ENCODE measurements around the gene PBRM1. TPM values are rescaled to one million over a fixed set of nuclear protein-coding genes. Genes with fewer than 3 reads are reported as not detected.
A peak's percentile ranks its signal among the peaks of the same experiment; 100 is the strongest.

Gene PBRM1
- total and polyA plus RNA-seq, 11 donors, result 8.5 to 61.7 (median 44.4) TPM

DNA sequence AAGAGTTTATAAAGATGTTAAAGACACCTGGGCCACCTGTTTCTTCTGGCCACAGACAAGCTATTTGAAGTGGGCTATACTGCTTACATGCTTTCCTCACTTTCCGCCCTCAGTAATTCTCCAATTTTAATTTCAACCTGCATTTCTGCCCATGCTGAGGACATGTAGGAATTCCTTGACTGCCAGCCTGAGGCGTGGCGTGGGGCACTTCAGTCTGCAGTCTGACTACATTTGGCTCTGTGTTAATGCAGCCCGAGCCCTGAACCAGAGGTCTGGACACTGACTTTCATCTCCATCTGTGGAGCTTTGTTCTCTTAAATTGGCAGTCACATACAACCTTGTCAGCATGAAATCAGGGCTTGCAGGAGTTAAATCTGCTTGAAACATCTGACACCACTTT lies 140.8 kb downstream of the PBRM1 start:
- TF ChIP-seq, protein P1, sequence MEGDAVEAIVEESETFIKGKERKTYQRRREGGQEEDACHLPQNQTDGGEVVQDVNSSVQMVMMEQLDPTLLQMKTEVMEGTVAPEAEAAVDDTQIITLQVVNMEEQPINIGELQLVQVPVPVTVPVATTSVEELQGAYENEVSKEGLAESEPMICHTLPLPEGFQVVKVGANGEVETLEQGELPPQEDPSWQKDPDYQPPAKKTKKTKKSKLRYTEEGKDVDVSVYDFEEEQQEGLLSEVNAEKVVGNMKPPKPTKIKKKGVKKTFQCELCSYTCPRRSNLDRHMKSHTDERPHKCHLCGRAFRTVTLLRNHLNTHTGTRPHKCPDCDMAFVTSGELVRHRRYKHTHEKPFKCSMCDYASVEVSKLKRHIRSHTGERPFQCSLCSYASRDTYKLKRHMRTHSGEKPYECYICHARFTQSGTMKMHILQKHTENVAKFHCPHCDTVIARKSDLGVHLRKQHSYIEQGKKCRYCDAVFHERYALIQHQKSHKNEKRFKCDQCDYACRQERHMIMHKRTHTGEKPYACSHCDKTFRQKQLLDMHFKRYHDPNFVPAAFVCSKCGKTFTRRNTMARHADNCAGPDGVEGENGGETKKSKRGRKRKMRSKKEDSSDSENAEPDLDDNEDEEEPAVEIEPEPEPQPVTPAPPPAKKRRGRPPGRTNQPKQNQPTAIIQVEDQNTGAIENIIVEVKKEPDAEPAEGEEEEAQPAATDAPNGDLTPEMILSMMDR (IDR thresholded peaks at IDR 0.05), result no peak
- TF ChIP-seq POLR2A (IDR thresholded peaks at IDR 0.05), result no peak
- WGBS, 4 donors, result 57 to 65% (median 61%) methylated on average over 4 of the region's 4 CpGs
- peaks cover 0 to 94% (median 88%) of the 10 kb centered on the region in 9 donors for H3K36me3 ChIP-seq
- H3K4me3 ChIP-seq, result no peak overlapping the region
- H3K27ac ChIP-seq, result no peak overlapping the region
- intact Hi-C loops (cut with DNase I), result no loop called here
- DNase-seq (no peak), ATAC-seq (peak in 3 of 4 donors; percentile 39 to 70 (median 65))
- H3K27me3 ChIP-seq, result no peaks in the 10 kb centered on the region
- no peaks in the 10 kb centered on the region for H3K9me3 ChIP-seq
- H3K4me1 ChIP-seq, result peaks cover 0 to 33% (median 4%) of the 10 kb centered on the region in 12 donors

DNA sequence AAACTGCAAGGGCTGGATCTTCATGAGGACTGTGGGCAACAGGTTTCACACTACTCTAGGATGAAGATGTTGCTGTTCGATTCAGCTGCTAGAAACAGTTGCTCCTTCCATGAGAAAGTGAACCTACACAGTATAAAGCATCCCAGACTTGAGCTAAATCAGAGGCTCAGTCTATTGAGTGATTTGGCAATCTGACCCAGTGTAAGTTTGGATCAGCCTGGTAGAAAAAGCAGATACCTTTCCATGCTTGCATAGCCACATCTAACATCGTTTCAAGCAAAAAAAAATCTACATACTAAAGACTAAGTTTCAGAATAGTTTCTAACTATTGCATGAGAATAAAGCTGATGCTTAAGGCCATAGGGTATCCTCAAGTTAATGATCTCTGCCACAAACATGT lies 144.7 kb downstream of the PBRM1 start:
- DNase-seq (no peak), ATAC-seq (no peak)
- Histone ChIP-seq H3K36me3 (peaks cover 0 to 62% (median 49%) of the 10 kb centered on the region in 9 donors), H3K27me3 (no peaks in the 10 kb centered on the region), H3K4me3 (no peak overlapping the region), H3K4me1 (peaks cover 4 to 62% (median 27%) of the 10 kb centered on the region in 12 donors), H3K27ac (no peak overlapping the region), H3K9me3 (no peaks in the 10 kb centered on the region)
- TF ChIP-seq, protein P1 (IDR thresholded peaks at IDR 0.05), result no peak
- TF ChIP-seq POLR2A (IDR thresholded peaks at IDR 0.05), result no peak
- 55 to 71% (median 65%) methylated on average over 2 of the region's 2 CpGs for WGBS, 4 donors
- intact Hi-C loops (cut with DNase I), result no loop called here

DNA sequence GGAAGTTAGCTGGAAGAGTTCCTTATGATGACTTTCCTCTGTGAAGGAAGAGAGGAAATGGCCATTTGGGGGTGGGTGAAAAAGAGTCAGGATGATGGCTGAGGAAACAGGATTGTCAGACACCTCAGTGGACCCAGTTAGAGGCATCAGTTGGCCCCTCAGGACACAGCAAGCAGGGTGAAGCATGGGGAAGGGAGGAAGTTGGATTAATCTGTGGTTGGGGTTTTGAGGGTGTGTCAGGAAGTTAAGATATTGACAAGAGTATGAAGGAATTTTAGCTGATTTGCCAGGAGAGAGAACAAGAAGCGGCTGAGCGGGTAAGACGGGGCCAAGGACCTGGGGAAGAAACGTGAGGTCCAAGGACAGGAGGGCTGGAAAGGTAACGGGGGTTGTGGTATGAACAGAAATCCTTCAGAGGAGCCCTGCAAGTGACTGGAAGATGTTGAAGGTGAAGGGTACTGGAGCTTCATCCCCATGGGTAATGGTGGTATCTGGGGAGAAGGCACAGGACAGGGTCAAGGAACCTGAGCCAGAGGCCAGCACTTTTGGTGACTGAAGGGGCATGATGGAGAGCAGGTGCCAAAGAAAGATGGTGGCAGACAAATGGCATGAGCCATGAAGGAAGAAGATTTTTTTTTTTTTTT lies 146.6 kb downstream of the PBRM1 start:
- TF ChIP-seq, protein P1 (IDR thresholded peaks at IDR 0.05), result no peak
- TF ChIP-seq POLR2A (IDR thresholded peaks at IDR 0.05), result no peak
- no peaks in the 10 kb centered on the region for H3K9me3 ChIP-seq
- DNase-seq (no peak), ATAC-seq (no peak)
- intact Hi-C loops (cut with DNase I), result loop anchor here in 7 of 10 donors (5.0 kb wide), 4 partner anchors 57 to 143 kb away; partner anchors contain the start of gene NISCH (in 1 of the 7)
- H3K4me3 ChIP-seq, result peak overlapping the region in 7 of 12 donors; percentile 28 to 88 (median 78)
- no peaks in the 10 kb centered on the region for H3K27me3 ChIP-seq
- WGBS, 4 donors, result 79 to 87% (median 82%) methylated on average over 5 of the region's 5 CpGs
- peaks cover 0 to 45% (median 30%) of the 10 kb centered on the region in 9 donors for H3K36me3 ChIP-seq
- peaks cover 4 to 67% (median 40%) of the 10 kb centered on the region in 12 donors for H3K4me1 ChIP-seq
- H3K27ac ChIP-seq, result peak overlapping the region in 2 of 12 donors; percentile 94 to 97

DNA sequence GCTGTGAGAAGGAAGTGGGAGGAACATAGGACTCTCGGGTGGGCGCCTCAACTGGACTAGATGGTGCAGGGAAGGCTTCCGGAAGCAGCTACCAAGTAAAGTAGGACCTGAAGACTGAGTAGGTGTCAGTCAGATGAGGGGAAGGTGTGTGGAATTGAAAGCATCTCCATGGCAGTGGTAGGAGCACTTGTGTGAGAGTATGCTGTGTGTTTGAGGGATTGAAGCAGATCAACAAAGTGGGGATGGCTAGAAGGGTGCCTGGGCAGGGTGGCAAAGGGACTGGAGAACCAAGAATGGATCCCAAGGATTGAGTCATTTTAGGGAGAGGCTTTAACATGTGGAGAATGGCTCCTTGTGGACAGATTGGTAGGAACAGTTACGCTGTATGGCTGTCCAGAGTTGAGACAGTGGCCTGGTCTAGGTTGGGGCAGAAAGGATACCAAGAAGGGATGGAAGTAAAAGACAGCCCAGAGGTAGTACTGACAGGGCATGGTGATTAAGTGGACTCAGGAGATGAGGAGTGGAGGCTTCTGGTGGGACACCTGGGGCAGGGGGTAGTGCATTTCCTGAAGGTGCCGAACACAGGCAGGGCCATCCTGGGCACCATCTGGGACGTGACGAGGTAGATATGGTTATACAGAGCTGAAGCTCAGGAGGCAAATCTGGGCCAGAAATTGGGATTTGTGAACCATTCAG lies 147.8 kb downstream of the PBRM1 start:
- intact Hi-C loops (cut with DNase I), result loop anchor here in 7 of 10 donors (2.0 to 5.0 kb wide), 5 partner anchors 56 to 144 kb away; partner anchors contain the start of gene NISCH (in 1 of the 7)
- no peak for ATAC-seq
- peak overlapping the region in 11 of 12 donors; percentile 88 to 97 (median 94) for H3K27ac ChIP-seq
- DNase-seq, result peak in 1 of 5 donors; percentile 8
- TF ChIP-seq, protein P1 (IDR thresholded peaks at IDR 0.05), result no peak
- no peak for TF ChIP-seq POLR2A (IDR thresholded peaks at IDR 0.05)
- H3K9me3 ChIP-seq, result no peaks in the 10 kb centered on the region
- H3K4me1 ChIP-seq, result peaks cover 4 to 71% (median 43%) of the 10 kb centered on the region in 12 donors
- H3K4me3 ChIP-seq, result peak overlapping the region; percentile 47 to 88 (median 72)
- H3K36me3 ChIP-seq, result peaks cover 0 to 34% (median 23%) of the 10 kb centered on the region in 9 donors
- WGBS, 4 donors, result 46 to 56% (median 50%) methylated on average over 7 of the region's 7 CpGs
- H3K27me3 ChIP-seq, result no peaks in the 10 kb centered on the region

Data from heart left ventricle (tissue), 16 donors.